HG03342 (cell line): ENCODE measurements around the gene LCMT2.

Experiments used
- ATAC-seq: cut with Tn5 transposase; IDR thresholded peaks from one replicate; pipeline ENCODE4 v1.9.1; 2021; ENCODE audit warnings: mild to moderate bottlenecking, moderate library complexity; ENCODE audit not compliant: unreplicated experiment

LCMT2 gene

DNA sequence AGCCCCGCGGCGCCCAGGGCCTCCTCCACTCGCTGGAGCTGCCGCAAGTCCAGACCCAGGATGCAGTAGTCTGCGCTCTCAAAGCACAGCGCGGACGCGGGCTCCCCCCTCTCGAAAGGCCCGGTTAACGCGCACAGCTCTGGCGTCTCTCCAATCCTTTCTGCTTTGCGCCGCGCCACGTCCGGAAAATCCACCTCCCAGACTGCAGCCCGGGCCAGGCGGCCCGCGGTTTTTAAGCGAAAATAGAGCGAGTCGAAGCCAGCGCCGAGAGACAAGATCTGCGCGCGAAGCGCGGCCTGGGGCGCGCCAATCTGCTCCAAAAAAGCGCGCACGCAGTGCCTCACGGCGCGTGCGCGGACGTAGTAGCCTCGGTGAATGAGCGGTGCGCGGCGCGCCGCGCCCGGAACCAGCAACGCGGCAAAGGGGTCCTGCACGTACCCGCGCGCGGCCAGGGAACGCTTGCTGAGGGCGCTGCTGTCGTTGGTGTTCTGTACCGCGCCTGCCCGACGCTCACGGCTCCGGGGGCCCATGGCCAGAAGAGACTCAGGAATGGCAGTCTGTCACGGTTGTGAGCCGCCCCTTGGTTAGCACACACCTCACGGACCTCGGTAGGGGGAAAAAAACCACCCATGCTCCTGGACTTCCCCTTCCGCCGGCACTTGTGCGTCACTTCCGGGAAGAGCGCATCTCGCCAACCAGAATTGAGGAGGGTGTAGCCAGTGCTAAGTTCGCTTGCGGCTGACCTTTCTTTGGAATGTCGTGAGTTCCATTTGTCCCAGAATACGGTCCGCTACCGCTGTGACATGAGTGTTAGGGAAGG, at the start of gene LCMT2:
LCMT2 (minus strand) TSS at position 614 of the 820 bp plus-strand sequence; CDS start at position 530, 84 bp downstream.
- ATAC-seq = peak; percentile 91

DNA sequence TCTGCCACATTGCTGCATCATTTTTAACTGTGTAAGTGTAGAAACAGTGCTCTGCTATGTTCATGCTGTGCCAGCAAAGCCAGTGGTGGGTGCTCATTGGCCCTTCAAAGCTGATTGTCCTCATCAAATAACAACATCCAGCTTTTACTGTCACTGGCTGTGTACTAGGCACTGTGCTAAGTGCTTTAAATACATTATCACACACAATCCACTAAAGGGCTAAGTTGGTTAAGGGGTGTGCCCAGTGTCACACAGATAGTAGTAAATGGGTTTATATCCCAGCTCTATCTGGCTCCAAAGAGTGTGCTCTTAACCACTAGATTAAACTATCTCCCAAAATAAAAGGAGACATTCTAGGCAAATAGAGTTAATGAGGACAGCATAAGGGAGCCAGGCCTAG, 48.2 kb upstream of the LCMT2 start:
- ATAC-seq = no peak

DNA sequence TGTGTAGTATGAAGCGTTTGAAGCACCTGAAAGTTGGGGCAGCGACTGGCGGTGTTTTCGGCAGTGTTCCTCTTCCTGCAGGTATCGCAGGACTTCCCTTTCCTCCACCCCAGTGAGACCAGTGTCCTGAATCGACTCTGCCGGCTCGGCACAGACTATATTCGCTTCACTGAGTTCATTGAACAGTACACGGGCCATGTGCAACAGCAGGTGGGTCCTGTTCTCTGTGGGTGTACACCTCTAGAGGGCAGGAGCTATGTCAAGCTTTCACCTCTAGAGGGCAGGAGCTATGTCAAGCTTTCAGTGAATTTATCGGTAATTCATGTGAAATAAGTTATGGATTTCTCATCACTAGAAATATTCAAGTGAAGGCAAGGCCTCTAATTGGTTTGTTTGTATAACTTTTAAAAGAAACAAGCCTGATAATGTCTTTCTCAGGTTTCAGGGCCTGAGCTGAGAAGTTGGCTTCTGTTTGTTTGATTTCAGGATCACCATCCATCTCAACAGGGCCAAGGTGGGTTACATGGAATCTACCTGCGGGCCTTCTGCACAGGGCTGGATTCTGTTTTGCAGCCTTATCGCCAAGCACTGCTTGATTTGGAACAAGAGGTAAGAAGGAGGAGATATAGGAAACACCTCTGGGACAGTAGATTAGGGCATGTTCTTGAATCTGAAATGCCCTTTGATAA, 45.8 kb upstream of the LCMT2 start:
- ATAC-seq = no peak

- peak; percentile 70 for ATAC-seq
These were observed 40.9 kb upstream of the LCMT2 start, which contains the start of the genes TUBGCP4 and ZSCAN29 for GRCh38 chr15:43370975-43371974. TSS of gene TUBGCP4 (plus strand) at chr15:43371101. CDS start at chr15:43371355, 254 bp downstream. TSS of gene ZSCAN29 (minus strand) at chr15:43371043. CDS start at chr15:43369913, 1,130 bp downstream.

DNA sequence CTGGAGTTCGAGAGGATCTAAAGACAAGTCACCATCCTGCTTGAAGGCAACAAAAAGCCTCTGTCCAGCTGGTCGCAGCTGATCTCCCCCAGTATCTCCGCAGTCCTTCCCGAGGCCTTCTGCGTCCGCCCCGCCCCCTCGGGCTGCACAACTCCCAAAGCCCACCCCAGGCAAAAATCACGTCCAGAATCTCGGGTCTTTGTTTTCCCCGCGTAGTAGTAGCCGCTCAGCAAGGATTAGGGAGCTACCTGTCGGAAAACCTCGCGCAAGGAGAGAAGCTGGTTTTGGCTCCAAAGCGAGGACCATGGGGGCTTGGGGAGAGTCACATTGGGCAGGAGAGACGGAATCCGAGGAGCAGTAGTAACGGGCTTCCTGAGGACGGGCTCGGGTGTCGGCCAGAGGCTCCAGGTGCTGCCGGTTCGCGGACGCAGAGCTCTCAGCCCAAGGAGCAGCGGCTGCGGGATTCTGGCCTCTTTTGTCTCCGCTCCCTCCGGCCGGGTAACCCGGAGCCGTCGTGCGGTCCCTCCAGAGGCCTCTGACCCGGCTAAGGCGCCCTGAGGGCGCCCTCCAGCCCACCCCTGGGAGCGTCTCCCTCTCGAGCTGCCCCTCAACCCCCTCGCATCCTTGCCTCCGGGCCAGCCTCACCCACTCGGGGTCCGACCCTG, 40.1 kb upstream of the LCMT2 start:
- peak; percentile 36 for ATAC-seq

GRCh38 chr15:43361313-43361903, 31.0 kb upstream of the LCMT2 start:
- ATAC-seq = no peak

- ATAC-seq = no peak
These were observed 30.4 kb upstream of the LCMT2 start for GRCh38 chr15:43360821-43361220.

DNA sequence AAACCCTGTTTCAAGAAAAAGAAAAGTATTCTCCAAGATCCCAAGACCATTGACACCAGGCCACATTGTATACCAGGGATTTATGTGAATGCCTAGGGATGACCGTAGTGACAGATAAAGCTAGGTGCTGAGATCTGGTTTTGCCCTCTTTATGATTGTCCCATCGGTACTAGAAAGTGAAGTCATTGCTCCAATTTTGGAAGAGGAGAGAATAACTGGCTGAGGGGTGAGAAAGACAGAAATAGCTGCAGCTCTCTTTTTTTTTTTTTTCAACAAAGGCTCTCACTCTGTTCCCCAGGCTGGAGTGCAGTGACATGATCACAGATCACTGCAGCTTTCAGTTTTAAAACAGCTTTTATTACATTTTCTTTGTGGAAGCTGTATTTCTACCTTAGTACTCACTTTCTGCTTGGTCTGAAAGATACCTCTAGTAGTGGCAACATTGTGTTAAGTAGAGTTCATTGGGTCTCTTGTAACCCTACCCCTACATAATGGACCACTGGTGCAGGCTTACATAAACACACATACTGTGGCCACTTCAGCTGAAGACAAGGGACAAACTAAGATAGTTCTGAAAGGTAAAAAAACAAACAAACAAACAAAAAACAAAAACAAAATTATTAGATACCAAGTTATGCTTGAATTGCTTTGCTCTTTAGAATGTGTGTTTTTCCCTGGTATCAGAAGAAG, 22.5 kb upstream of the LCMT2 start:
- ATAC-seq = no peak

DNA sequence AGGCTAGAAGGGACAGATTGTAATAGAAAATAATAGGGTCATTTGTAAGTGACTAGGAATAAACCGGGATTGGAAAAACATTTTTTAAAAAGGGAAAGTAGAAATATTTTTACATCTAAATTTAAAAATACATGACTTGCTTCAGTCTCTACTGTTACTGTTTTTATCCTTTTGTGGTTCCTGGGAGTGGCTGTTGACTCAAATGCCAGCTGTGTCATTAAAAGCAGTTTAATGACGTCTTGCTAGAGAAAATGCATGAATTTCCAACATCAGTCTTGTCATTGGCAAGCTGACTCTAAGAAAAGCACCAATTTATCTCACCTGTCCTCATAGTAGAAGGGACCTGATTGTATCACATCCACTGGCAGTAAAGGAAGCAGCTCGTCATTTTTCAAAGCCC, 16.7 kb upstream of the LCMT2 start:
- ATAC-seq = no peak

GRCh38 chr15:43346305-43346704, 15.9 kb upstream of the LCMT2 start:
- no peak for ATAC-seq

- peak; percentile 30 for ATAC-seq
These were observed 361 bp upstream of the LCMT2 start for GRCh38 chr15:43330780-43331087.

DNA sequence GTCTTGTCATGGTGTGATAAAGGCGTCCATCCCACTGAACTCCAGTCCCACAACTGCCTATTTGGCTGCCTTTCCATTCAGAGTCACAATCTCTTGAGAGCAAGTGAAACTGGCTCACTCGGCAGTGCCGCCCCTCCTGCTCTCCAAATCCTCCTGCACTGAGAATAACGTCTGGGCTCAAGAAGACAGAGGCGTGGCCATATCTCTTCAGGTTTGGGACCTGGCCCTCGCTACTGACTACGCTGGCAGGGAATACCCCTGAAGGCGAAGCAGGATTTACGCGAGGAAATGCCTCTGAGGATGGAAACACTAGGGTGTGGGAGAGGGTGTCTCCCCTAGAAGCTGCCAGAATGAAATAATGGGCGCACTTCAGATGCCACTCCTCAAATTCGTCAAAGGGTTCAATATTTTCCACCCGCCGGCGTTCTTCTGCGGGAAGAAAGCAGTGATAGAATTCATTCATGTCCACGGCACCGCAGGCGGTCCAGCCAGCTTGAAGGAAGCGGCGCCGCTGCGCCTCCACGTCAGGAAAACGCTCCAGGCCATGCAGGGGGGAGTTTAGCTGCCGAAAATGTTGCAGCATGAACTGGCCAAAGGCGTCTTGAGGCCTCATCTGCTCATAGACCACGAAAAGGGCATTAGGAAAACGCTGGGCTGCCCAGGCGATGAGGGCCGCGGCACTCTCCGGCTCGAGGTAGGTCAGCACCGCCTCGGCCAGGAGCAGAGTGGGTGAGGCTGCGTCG, 985 bp downstream of the LCMT2 start:
- ATAC-seq = no peak

DNA sequence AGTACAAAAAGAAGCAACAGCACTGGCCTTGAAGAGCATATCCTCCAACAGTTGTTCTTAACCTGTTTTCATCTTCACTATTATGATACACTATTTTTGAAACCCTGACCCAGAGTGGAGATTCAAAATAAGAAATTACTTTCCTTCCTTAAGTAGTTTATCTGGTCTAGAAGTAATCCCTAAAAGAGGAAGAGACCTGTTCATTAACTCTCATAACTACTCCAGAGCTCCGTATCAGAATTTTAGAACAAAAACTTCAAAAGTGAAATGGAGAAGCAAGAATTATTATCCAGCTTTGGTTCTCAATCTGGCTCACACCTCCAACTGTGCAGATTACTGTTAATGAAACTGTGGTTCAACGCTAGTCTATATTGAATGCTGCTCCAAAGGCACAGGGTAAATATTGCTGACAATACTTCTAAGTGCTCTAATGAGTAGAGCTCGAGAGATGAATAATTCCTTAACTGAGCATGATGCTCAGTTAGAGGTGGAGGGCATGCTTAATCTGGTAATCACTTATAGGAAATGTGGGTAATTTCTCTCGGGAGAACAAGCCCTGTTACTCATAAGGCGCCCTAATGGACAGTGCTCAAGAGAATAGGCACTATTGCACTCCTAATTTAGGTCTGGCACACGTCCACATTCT, 5.2 kb downstream of the LCMT2 start:
- no peak for ATAC-seq

- ATAC-seq = no peak
These were observed 11.2 kb downstream of the LCMT2 start for GRCh38 chr15:43318990-43319771.

GRCh38 chr15:43317566-43318184, 12.7 kb downstream of the LCMT2 start:
- no peak for ATAC-seq

DNA sequence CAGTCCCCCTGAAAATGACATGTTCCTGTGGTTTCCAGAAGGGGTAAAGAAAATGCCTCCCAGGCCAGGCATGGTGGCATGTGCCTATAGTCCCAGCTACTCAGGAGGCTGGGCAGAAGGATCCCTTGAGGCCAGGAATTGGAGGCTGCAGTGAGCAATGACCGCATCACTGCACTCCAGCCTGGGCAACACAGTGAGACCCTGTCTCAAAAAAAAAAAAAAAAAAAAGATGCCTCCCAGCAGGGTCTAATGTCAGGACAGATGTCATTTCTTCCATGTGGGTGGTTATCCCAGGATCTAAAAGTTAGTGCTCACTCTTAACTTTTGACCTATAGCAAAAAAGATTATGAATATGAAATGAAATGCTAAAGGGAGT, 13.4 kb downstream of the LCMT2 start:
- no peak for ATAC-seq
